ENCODE data around the gene SSH2. TPM values are rescaled to one million over a fixed set of nuclear protein-coding genes. Genes with fewer than 3 reads are reported as not detected.

Gene SSH2
- total and polyA plus RNA-seq, 9 donors: 14.7 to 27.4 (median 20.6) TPM

GRCh38 chr17:29716566-29716965, 213.5 kb downstream of the SSH2 start:
- H3K36me3 ChIP-seq (ENCODE audit: control insufficient read depth, insufficient read depth, low read length): no peaks in the 10 kb centered on the region

GRCh38 chr17:29715680-29716079, 214.3 kb downstream of the SSH2 start:
- H3K4me3 ChIP-seq (ENCODE audit: low read length): no peak overlapping the region
- H3K4me1 ChIP-seq (ENCODE audit: control insufficient read depth, insufficient read depth, low read length): no peaks in the 10 kb centered on the region
- 90% methylated on average over 2 of the region's 2 CpGs for WGBS (ENCODE audit: insufficient coverage)
- H3K27me3 ChIP-seq (ENCODE audit: control insufficient read depth, insufficient read depth, low read length): no peaks in the 10 kb centered on the region
- no peaks in the 10 kb centered on the region for H3K36me3 ChIP-seq (ENCODE audit: control insufficient read depth, insufficient read depth, low read length)
- H3K27ac ChIP-seq (ENCODE audit: low read length): no peak overlapping the region
- DNase-seq: no peak
- H3K9me3 ChIP-seq (replicated peaks; ENCODE audit: control insufficient read depth, low read depth, low read length): no peaks in the 10 kb centered on the region

More at GRCh38 chr17:29716566-29716965, 213.5 kb downstream of the SSH2 start:
- Histone ChIP-seq H3K4me1 (ENCODE audit: control insufficient read depth, insufficient read depth, low read length) (no peaks in the 10 kb centered on the region), H3K4me3 (ENCODE audit: low read length) (no peak overlapping the region), H3K27ac (ENCODE audit: low read length) (no peak overlapping the region), H3K27me3 (ENCODE audit: control insufficient read depth, insufficient read depth, low read length) (no peaks in the 10 kb centered on the region), H3K9me3 (replicated peaks; ENCODE audit: control insufficient read depth, low read depth, low read length) (no peaks in the 10 kb centered on the region)
- WGBS (ENCODE audit: insufficient coverage): 89% methylated on average over 1 of the region's 4 CpGs
- no peak for DNase-seq

DNA sequence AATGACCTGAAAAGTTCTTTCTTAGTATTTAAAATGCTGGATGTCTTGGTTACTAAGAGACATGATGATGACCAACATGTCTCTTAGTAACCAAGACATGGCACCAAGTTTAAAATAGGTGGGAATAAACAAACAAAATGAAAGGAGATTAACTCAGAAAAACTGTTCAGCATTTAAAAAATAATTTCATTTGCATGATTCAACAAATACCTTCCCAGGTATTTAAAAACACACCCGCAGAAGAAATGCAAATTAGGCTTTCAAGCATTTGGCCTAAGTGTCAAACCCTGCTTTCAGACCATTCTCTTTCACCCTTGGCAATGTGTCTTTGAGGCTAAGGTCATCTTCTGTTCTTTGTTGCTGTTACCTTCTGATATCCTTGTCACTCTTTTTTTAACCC, 215.9 kb downstream of the SSH2 start:
- H3K27ac ChIP-seq (ENCODE audit: low read length): no peak overlapping the region
- no peaks in the 10 kb centered on the region for H3K4me1 ChIP-seq (ENCODE audit: control insufficient read depth, insufficient read depth, low read length)
- H3K4me3 ChIP-seq (ENCODE audit: low read length): no peak overlapping the region
- no peaks in the 10 kb centered on the region for H3K36me3 ChIP-seq (ENCODE audit: control insufficient read depth, insufficient read depth, low read length)
- WGBS (ENCODE audit: insufficient coverage): 67% methylated on average over 1 of the region's 1 CpG
- H3K9me3 ChIP-seq (replicated peaks; ENCODE audit: control insufficient read depth, low read depth, low read length): no peaks in the 10 kb centered on the region
- no peak for DNase-seq
- no peaks in the 10 kb centered on the region for H3K27me3 ChIP-seq (ENCODE audit: control insufficient read depth, insufficient read depth, low read length)

DNA sequence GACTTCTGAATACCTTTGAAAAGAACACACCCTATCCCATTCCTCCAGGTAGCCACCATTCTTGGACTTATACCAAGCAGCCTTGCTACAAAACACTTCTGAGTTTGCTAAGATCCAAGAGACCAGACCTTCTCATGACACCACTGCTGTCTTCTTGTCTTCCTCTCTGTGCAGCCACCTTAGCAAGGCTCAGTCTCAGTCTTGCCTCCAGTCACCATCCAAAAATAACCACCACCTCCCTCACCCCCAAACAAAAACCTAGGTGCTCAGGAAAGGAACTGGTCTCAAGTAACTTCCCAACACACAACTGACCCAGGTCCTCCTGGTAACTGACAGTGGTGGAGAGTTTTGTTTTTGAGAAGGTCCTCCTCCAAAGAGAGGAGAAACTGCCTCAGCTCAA, 216.4 kb downstream of the SSH2 start:
- no peaks in the 10 kb centered on the region for H3K36me3 ChIP-seq (ENCODE audit: control insufficient read depth, insufficient read depth, low read length)
- H3K4me3 ChIP-seq (ENCODE audit: low read length): no peak overlapping the region
- H3K27ac ChIP-seq (ENCODE audit: low read length): no peak overlapping the region
- no peaks in the 10 kb centered on the region for H3K9me3 ChIP-seq (replicated peaks; ENCODE audit: control insufficient read depth, low read depth, low read length)
- DNase-seq: no peak
- H3K4me1 ChIP-seq (ENCODE audit: control insufficient read depth, insufficient read depth, low read length): no peaks in the 10 kb centered on the region
- no peaks in the 10 kb centered on the region for H3K27me3 ChIP-seq (ENCODE audit: control insufficient read depth, insufficient read depth, low read length)

GRCh38 chr17:29711588-29712385, 218.2 kb downstream of the SSH2 start:
- Histone ChIP-seq H3K27me3 (ENCODE audit: control insufficient read depth, insufficient read depth, low read length) (no peaks in the 10 kb centered on the region), H3K36me3 (ENCODE audit: control insufficient read depth, insufficient read depth, low read length) (no peaks in the 10 kb centered on the region), H3K4me1 (ENCODE audit: control insufficient read depth, insufficient read depth, low read length) (no peaks in the 10 kb centered on the region), H3K4me3 (ENCODE audit: low read length) (no peak overlapping the region), H3K27ac (ENCODE audit: low read length) (no peak overlapping the region), H3K9me3 (replicated peaks; ENCODE audit: control insufficient read depth, low read depth, low read length) (no peaks in the 10 kb centered on the region)
- no peak for DNase-seq
- WGBS (ENCODE audit: insufficient coverage): 89% methylated on average over 7 of the region's 11 CpGs

- WGBS (ENCODE audit: insufficient coverage): 78% methylated on average over 3 of the region's 5 CpGs
- H3K4me1 ChIP-seq (ENCODE audit: control insufficient read depth, insufficient read depth, low read length): no peaks in the 10 kb centered on the region
- H3K4me3 ChIP-seq (ENCODE audit: low read length): no peak overlapping the region
- DNase-seq: no peak
- no peaks in the 10 kb centered on the region for H3K27me3 ChIP-seq (ENCODE audit: control insufficient read depth, insufficient read depth, low read length)
- no peaks in the 10 kb centered on the region for H3K36me3 ChIP-seq (ENCODE audit: control insufficient read depth, insufficient read depth, low read length)
- no peak overlapping the region for H3K27ac ChIP-seq (ENCODE audit: low read length)
- no peaks in the 10 kb centered on the region for H3K9me3 ChIP-seq (replicated peaks; ENCODE audit: control insufficient read depth, low read depth, low read length)
Measured at GRCh38 chr17:29710891-29711418, 219.1 kb downstream of the SSH2 start.

DNA sequence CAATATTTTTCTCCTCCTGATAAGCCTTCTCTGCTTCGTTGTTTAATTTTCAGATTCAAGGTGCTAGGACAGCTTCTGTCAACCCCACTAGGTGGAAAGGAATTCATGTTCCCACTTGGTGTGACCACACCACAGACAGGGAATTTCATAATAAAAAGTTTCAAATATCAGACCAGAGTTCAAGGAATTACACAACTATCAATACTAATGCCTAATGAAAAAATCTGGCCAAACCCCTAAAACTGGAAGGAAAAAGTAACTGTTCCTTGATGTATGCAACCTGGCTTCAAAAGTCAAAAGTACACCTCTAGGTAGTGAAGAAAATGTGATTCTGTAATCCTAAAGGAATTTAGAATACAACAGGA, 219.5 kb downstream of the SSH2 start:
- no CpG with 5 or more reads among the region's 1 CpG for WGBS (ENCODE audit: insufficient coverage)
- H3K9me3 ChIP-seq (replicated peaks; ENCODE audit: control insufficient read depth, low read depth, low read length): no peaks in the 10 kb centered on the region
- no peaks in the 10 kb centered on the region for H3K4me1 ChIP-seq (ENCODE audit: control insufficient read depth, insufficient read depth, low read length)
- H3K36me3 ChIP-seq (ENCODE audit: control insufficient read depth, insufficient read depth, low read length): no peaks in the 10 kb centered on the region
- no peak for DNase-seq
- H3K27ac ChIP-seq (ENCODE audit: low read length): no peak overlapping the region
- no peak overlapping the region for H3K4me3 ChIP-seq (ENCODE audit: low read length)
- no peaks in the 10 kb centered on the region for H3K27me3 ChIP-seq (ENCODE audit: control insufficient read depth, insufficient read depth, low read length)

- no peak overlapping the region for H3K27ac ChIP-seq (ENCODE audit: low read length)
- no CpG with 5 or more reads among the region's 3 CpGs for WGBS (ENCODE audit: insufficient coverage)
- no peaks in the 10 kb centered on the region for H3K4me1 ChIP-seq (ENCODE audit: control insufficient read depth, insufficient read depth, low read length)
- H3K36me3 ChIP-seq (ENCODE audit: control insufficient read depth, insufficient read depth, low read length): no peaks in the 10 kb centered on the region
- H3K4me3 ChIP-seq (ENCODE audit: low read length): no peak overlapping the region
- H3K27me3 ChIP-seq (ENCODE audit: control insufficient read depth, insufficient read depth, low read length): no peaks in the 10 kb centered on the region
- H3K9me3 ChIP-seq (replicated peaks; ENCODE audit: control insufficient read depth, low read depth, low read length): no peaks in the 10 kb centered on the region
- no peak for DNase-seq
Measured at GRCh38 chr17:29709866-29710519, 220.0 kb downstream of the SSH2 start.

GRCh38 chr17:29707212-29707571, 222.8 kb downstream of the SSH2 start:
- no peak overlapping the region for H3K4me3 ChIP-seq (ENCODE audit: low read length)
- peaks cover 5% of the 10 kb centered on the region for H3K36me3 ChIP-seq (ENCODE audit: control insufficient read depth, insufficient read depth, low read length)
- no peaks in the 10 kb centered on the region for H3K27me3 ChIP-seq (ENCODE audit: control insufficient read depth, insufficient read depth, low read length)
- no peaks in the 10 kb centered on the region for H3K9me3 ChIP-seq (replicated peaks; ENCODE audit: control insufficient read depth, low read depth, low read length)
- no peaks in the 10 kb centered on the region for H3K4me1 ChIP-seq (ENCODE audit: control insufficient read depth, insufficient read depth, low read length)
- H3K27ac ChIP-seq (ENCODE audit: low read length): no peak overlapping the region
- DNase-seq: no peak

- no peaks in the 10 kb centered on the region for H3K4me1 ChIP-seq (ENCODE audit: control insufficient read depth, insufficient read depth, low read length)
Measured at GRCh38 chr17:29706045-29706431, 224.0 kb downstream of the SSH2 start.

More at GRCh38 chr17:29706045-29706431, 224.0 kb downstream of the SSH2 start:
- DNase-seq: no peak
- peak overlapping the region; percentile 70 for H3K27ac ChIP-seq (ENCODE audit: low read length)
- no peak overlapping the region for H3K4me3 ChIP-seq (ENCODE audit: low read length)
- H3K27me3 ChIP-seq (ENCODE audit: control insufficient read depth, insufficient read depth, low read length): no peaks in the 10 kb centered on the region
- H3K9me3 ChIP-seq (replicated peaks; ENCODE audit: control insufficient read depth, low read depth, low read length): no peaks in the 10 kb centered on the region
- peaks cover 13% of the 10 kb centered on the region for H3K36me3 ChIP-seq (ENCODE audit: control insufficient read depth, insufficient read depth, low read length)

All from muscle of leg (tissue), 11 donors.